GM20000 (cell line): ENCODE results near the gene DBNDD1.

Source experiments
- DNase-seq: peaks from one replicate; pipeline ENCODE4 v3.0.0; 2012; ENCODE audit warnings: low spot score
- CTCF ChIP-seq: IDR thresholded peaks from 2 replicates; pipeline ENCODE4 v1.5.1; 2012; ENCODE audit warnings: mild to moderate bottlenecking, control low read depth; ENCODE audit errors: extremely low read depth, missing control alignments

The DBNDD1 gene

GRCh38 chr16:90048737-90049330 lies 29.6 kb upstream of the DBNDD1 start:
- DNase-seq: no peak
- no peak for TF ChIP-seq CTCF

GRCh38 chr16:90048347-90048722 lies 29.1 kb upstream of the DBNDD1 start:
- peak; percentile 8 for DNase-seq
- TF ChIP-seq CTCF: no peak

- TF ChIP-seq CTCF: no peak
These were observed 28.6 kb upstream of the DBNDD1 start for GRCh38 chr16:90047714-90048346.

GRCh38 chr16:90046971-90047713 lies 27.9 kb upstream of the DBNDD1 start:
- DNase-seq: no peak
- no peak for TF ChIP-seq CTCF

More at GRCh38 chr16:90047714-90048346, 28.6 kb upstream of the DBNDD1 start:
- peak; percentile 33 for DNase-seq

- no peak for TF ChIP-seq CTCF
- peak; percentile 23 for DNase-seq
These were observed 27.1 kb upstream of the DBNDD1 start for GRCh38 chr16:90046122-90046970.

- no peak for TF ChIP-seq CTCF
- DNase-seq: peak; percentile 15
These were observed 24.9 kb upstream of the DBNDD1 start for GRCh38 chr16:90044111-90044551.

GRCh38 chr16:90043526-90043925 lies 24.3 kb upstream of the DBNDD1 start:
- peak; percentile 10 for DNase-seq
- no peak for TF ChIP-seq CTCF
